Heart right ventricle (tissue), 16 donors: Measurements from ENCODE around the gene ROR2. TPM values are rescaled to one million over a fixed set of nuclear protein-coding genes. Genes with fewer than 3 reads are reported as not detected.

Source experiments
- ATAC-seq, 8 donors: fragments of 200-7000 bp; cut with Tn5 transposase; one replicate each; pipeline ENCODE4 v1.9.1; 2020; ENCODE audit warnings: mild to moderate bottlenecking in 8 of 8, moderate library complexity in 8 of 8, moderate number of reproducible peaks in 1 of 8
- DNase-seq, 2 donors: peaks; one replicate each; pipeline ENCODE4 v3.0.0-alpha.2; 2020
- H3K27ac ChIP-seq, 10 donors: fragments of 200-600 bp; sonication (generic) in 2 of 10; one replicate each; pipeline versions ENCODE4 v1.5.0 to v1.8.0; 2020 to 2022; ENCODE audit warnings: mild to moderate bottlenecking in 3 of 10
- H3K27me3 ChIP-seq, 7 donors: fragments of 200-600 bp; one replicate each; pipeline ENCODE4 v1.8.0; 2021 to 2022; ENCODE audit warnings: mild to moderate bottlenecking in 2 of 7
- H3K36me3 ChIP-seq, 9 donors: fragments of 200-600 bp; sonication (generic) in 1 of 9; one replicate each; pipeline versions ENCODE4 v1.5.0 to v1.8.0; 2020 to 2022; ENCODE audit warnings: mild to moderate bottlenecking in 2 of 9
- H3K4me1 ChIP-seq, 9 donors: fragments of 200-600 bp; sonication (generic) in 1 of 9; one replicate each; pipeline versions ENCODE4 v1.5.0 to v1.8.0; 2020 to 2022; ENCODE audit warnings: mild to moderate bottlenecking in 4 of 9
- H3K4me3 ChIP-seq, 10 donors: fragments of 200-600 bp; sonication (generic) in 2 of 10; one replicate each; pipeline versions ENCODE4 v1.5.0 to v1.8.0; 2020 to 2022; ENCODE audit warnings: mild to moderate bottlenecking in 7 of 10, moderate library complexity in 2 of 10
- H3K9me3 ChIP-seq, 11 donors: fragments of 200-600 bp in 10 of 11; sonication (generic) in 2 of 11; one replicate each; pipeline versions ENCODE4 v1.5.0 to v1.8.0; 2013 to 2022; ENCODE audit warnings: mild to moderate bottlenecking in 2 of 11, control low read depth in 1 of 11, moderate library complexity in 1 of 11
- WGBS, 2 donors: extraction: QIAGEN DNeasy Blood & Tissue Kit; methylation state at CpG; one replicate each; pipeline ENCODE4 v1.1.7; 2013; ENCODE audit warnings: inconsistent platforms in 1 of 2; 5-methylcytosine and 5-hydroxymethylcytosine counted together
- intact Hi-C, 10 donors: fragments of 100-400 bp; cut with DNase I; formaldehyde crosslinking; loops; one replicate each; pipeline versions ENCODE4 v1.11.1 to v1.14.2; 2022
- polyA plus RNA-seq, 2 donors: library from polyadenylated mRNA; stranded (reverse); fragments of 200-250 nt; gene quantifications; one replicate each; pipeline ENCODE4 v1.2.3, GENCODE V29; 2013
- total RNA-seq, 10 donors: library from RNA; stranded (reverse); fragmentation: NEBNext Ultra II Directional in 3 of 10; extraction: Animal tissue kit (Norgen Biotek cat#: 25700) in 3 of 10; gene quantifications; one replicate each; pipeline versions ENCODE4 v1.2.1 to v1.2.4, GENCODE V29; 2021 to 2023
- TF ChIP-seq, protein P1 (sequence below), 9 donors: fragments of 200-600 bp; sonication (generic) in 2 of 9; IDR thresholded peaks; one replicate each; pipeline versions ENCODE4 v1.5.0 to v1.8.0; 2021 to 2022; ENCODE audit warnings: antibody characterized with exemption in 9 of 9, mild to moderate bottlenecking in 5 of 9, moderate library complexity in 1 of 9
- donor health status: Arrhythmogenic right ventricular cardiomyopathy.
- donor health status: ischemic (EF 13 %, LVEDD 7.1; RV severe dilation, severe dysfunction).
- donor health status: healthy with polysubstance abuse.
- donor health status: DM: no; HTN: yes; CAD: no.
- donor health status: DM: no; HTN: no; CAD: no.
- donor health status: ischemic (EF 25% LVEDD 6.9; RV normal size, moderate dysfunction).
- donor health status: ischemic (EF 25% LVEDD 5.7; RV mildly dilated, moderate dysfunction).
- donor health status: healthy.
- donor health status: DM: yes; HTN: yes; CAD: no.
- donor health status: Ischemic cardiomyopathy.
- donor health status: ischemic (EF 35%, LVEDD 5.7; RV mildly dilated, moderate dysfunction).
- donor health status: nonischemic (EF 11% LVEDD 7.7; RV severe dilation, severe dysfunction).
- donor health status: DM: yes; HTN: yes; CAD: no.
- donor health status: PGD.
- donor health status: ischemic (EF 29% LVEDD 5.4; RV normal size, mild dysfunction).
- donor health status: nonischemic (EF 23%, LVEDD 6.1; RV moderate dilation, normal function).

ROR2 gene
- total and polyA plus RNA-seq, 12 donors = 0.11 to 1.4 (median 0.47) TPM

- peak in 1 of 2 donors; percentile 34 for DNase-seq
- ATAC-seq = peak in 5 of 8 donors; percentile 28 to 43 (median 38)
- H3K27ac ChIP-seq = peak overlapping the region in 6 of 10 donors; percentile 17 to 51 (median 26)
- H3K36me3 ChIP-seq = no peaks in the 10 kb centered on the region
- 55 to 60% methylated on average over 13 of the region's 13 CpGs for WGBS, 2 donors
- TF ChIP-seq, protein P1, sequence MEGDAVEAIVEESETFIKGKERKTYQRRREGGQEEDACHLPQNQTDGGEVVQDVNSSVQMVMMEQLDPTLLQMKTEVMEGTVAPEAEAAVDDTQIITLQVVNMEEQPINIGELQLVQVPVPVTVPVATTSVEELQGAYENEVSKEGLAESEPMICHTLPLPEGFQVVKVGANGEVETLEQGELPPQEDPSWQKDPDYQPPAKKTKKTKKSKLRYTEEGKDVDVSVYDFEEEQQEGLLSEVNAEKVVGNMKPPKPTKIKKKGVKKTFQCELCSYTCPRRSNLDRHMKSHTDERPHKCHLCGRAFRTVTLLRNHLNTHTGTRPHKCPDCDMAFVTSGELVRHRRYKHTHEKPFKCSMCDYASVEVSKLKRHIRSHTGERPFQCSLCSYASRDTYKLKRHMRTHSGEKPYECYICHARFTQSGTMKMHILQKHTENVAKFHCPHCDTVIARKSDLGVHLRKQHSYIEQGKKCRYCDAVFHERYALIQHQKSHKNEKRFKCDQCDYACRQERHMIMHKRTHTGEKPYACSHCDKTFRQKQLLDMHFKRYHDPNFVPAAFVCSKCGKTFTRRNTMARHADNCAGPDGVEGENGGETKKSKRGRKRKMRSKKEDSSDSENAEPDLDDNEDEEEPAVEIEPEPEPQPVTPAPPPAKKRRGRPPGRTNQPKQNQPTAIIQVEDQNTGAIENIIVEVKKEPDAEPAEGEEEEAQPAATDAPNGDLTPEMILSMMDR (IDR thresholded peaks at IDR 0.05) = no peak
- H3K4me1 ChIP-seq = peaks cover 0 to 14% (median 3%) of the 10 kb centered on the region in 9 donors
- H3K27me3 ChIP-seq = peaks cover 0 to 15% (median 0%) of the 10 kb centered on the region in 7 donors
- no peak overlapping the region for H3K4me3 ChIP-seq
- intact Hi-C loops = loop anchor here in 1 of 10 donors (10.0 kb wide), 1 partner anchor 101 kb away; no protein-coding TSS in a partner anchor
- H3K9me3 ChIP-seq = no peaks in the 10 kb centered on the region
Observed at GRCh38 chr9:91844190-91844589, 105.8 kb downstream of the ROR2 start.

DNA sequence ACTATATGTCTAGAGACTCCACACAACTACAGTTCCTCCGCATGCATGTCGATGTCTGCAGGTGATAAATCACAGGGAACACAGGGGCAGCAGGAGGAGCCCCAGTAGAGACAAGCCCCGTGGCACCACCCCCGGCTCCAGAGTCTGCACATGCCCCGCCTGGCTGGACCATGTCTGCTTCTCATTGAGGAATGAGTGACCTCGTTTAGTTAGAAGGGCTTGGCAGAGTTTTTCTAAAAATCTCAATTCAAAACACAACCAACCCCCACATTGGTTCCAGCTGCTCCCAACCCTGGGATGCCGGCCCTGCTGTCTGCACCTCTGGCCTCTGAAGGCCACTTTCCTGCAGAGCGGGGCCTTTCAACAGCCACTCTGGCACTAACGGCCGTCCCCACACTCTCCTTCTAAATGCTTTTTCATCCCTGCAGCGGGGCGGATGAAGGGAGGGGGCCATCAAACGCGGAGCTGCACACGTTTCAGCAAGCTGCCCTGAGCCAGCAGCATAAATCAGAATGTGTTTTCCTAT lies 106.3 kb downstream of the ROR2 start:
- TF ChIP-seq, protein P1 (IDR thresholded peaks at IDR 0.05) = no peak
- DNase-seq = no peak
- H3K27me3 ChIP-seq = peaks cover 0 to 15% (median 0%) of the 10 kb centered on the region in 7 donors
- H3K27ac ChIP-seq = peak overlapping the region in 4 of 10 donors; percentile 17 to 51 (median 32)
- no peaks in the 10 kb centered on the region for H3K9me3 ChIP-seq
- H3K4me3 ChIP-seq = no peak overlapping the region
- peak; percentile 32 to 72 (median 60) for ATAC-seq
- peaks cover 0 to 17% (median 3%) of the 10 kb centered on the region in 9 donors for H3K4me1 ChIP-seq
- H3K36me3 ChIP-seq = no peaks in the 10 kb centered on the region
- intact Hi-C loops = loop anchor here in 1 of 10 donors (10.0 kb wide), 1 partner anchor 101 kb away; no protein-coding TSS in a partner anchor
- 18 to 24% methylated on average over 15 of the region's 15 CpGs for WGBS, 2 donors

DNA sequence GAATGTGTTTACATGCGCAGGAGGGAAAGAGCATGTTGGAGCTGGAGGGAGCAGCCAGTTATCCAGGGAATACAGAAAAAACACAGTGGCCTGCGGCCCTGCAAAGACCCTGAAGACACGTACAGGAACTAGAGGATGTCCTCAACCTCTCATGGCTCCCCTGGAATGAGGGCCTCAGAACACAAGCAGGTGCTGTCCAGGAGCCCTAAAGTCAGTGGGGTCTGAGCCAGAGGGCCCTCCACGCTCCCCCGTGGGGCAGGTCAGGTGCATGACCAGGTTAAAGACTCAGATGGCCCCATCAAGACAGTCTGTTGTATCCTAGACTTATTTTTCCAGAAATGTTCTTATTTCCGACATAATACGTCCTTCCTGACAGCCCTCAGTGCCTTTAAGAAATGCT lies 106.9 kb downstream of the ROR2 start:
- Histone ChIP-seq H3K4me3 (no peak overlapping the region), H3K27me3 (peaks cover 0 to 15% (median 0%) of the 10 kb centered on the region in 7 donors), H3K27ac (no peak overlapping the region), H3K9me3 (no peaks in the 10 kb centered on the region), H3K36me3 (no peaks in the 10 kb centered on the region), H3K4me1 (peaks cover 0 to 22% (median 3%) of the 10 kb centered on the region in 9 donors)
- 71 to 76% methylated on average over 7 of the region's 7 CpGs for WGBS, 2 donors
- TF ChIP-seq, protein P1 (IDR thresholded peaks at IDR 0.05) = no peak
- ATAC-seq = peak in 1 of 8 donors; percentile 7
- no peak for DNase-seq
- intact Hi-C loops = loop anchor here in 1 of 10 donors (10.0 kb wide), 1 partner anchor 102 kb away; no protein-coding TSS in a partner anchor

DNA sequence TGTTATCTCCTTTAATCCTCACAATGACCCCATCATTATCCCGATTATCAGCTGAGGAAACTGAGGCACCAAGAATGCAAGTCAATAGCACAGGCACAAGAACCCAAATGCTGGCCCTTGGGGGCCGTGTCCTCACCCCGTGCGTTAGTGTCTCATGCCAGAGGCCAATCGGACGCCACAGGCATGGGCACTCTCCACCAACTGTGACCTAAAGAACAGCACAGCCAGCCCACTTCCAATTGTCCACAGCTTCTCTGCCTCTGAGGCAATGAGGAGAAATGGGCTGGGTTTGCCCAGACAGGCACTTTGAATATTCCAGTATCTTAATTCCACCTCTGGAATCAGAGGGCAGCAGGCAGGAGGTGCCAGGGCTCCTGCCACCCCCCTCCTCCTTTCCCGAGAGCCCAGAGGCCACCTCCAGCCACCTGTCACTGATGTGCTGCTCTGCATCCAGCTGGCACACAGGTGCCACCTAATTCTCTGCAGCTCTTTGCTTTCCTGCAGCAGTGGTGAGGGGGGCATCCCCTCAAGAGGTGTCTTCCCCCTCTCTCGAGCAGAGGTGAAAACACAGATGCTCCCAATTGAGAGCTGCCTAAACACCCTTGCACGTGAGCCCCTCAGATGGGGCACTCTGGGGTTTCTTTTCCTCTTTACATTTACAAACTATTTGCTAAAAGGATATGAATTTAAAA lies 107.5 kb downstream of the ROR2 start:
- 73 to 79% methylated on average over 9 of the region's 9 CpGs for WGBS, 2 donors
- ATAC-seq (no peak), DNase-seq (no peak)
- TF ChIP-seq, protein P1 (IDR thresholded peaks at IDR 0.05) = no peak
- intact Hi-C loops = loop anchor here in 1 of 10 donors (10.0 kb wide), 1 partner anchor 102 kb away; no protein-coding TSS in a partner anchor
- no peak overlapping the region for H3K27ac ChIP-seq
- H3K4me1 ChIP-seq = peaks cover 0 to 23% (median 4%) of the 10 kb centered on the region in 9 donors
- no peaks in the 10 kb centered on the region for H3K9me3 ChIP-seq
- no peaks in the 10 kb centered on the region for H3K36me3 ChIP-seq
- peaks cover 0 to 15% (median 0%) of the 10 kb centered on the region in 7 donors for H3K27me3 ChIP-seq
- H3K4me3 ChIP-seq = no peak overlapping the region
